GM12892 (cell line): Measurements from ENCODE around the gene HSD11B1.

Source experiments
- POLR2A ChIP-seq: IDR thresholded peaks from 2 replicates; pipeline ENCODE4 v1.6.1; 2011; ENCODE audit warnings: low read depth, low read length, control low read depth
- POLR2AphosphoS5 ChIP-seq: IDR thresholded peaks from 2 replicates; pipeline ENCODE4 v1.6.1; 2011; ENCODE audit warnings: low read depth, low read length, control low read depth
- TAF1 ChIP-seq: IDR thresholded peaks from 2 replicates; pipeline ENCODE4 v1.6.1; 2011; ENCODE audit warnings: low read depth, mild to moderate bottlenecking, control low read depth, low read length, borderline replicate concordance

GRCh38 chr1:209692745-209693504, 11.7 kb upstream of the HSD11B1 start:
- TF ChIP-seq POLR2A: no peak
- TF ChIP-seq POLR2AphosphoS5: no peak
- no peak for TF ChIP-seq TAF1
